ENCODE results near the gene DDHD1.

GRCh38 chr14:52996493-52996892 is 156.6 kb downstream of the DDHD1 start:
- TF ChIP-seq, protein P1, sequence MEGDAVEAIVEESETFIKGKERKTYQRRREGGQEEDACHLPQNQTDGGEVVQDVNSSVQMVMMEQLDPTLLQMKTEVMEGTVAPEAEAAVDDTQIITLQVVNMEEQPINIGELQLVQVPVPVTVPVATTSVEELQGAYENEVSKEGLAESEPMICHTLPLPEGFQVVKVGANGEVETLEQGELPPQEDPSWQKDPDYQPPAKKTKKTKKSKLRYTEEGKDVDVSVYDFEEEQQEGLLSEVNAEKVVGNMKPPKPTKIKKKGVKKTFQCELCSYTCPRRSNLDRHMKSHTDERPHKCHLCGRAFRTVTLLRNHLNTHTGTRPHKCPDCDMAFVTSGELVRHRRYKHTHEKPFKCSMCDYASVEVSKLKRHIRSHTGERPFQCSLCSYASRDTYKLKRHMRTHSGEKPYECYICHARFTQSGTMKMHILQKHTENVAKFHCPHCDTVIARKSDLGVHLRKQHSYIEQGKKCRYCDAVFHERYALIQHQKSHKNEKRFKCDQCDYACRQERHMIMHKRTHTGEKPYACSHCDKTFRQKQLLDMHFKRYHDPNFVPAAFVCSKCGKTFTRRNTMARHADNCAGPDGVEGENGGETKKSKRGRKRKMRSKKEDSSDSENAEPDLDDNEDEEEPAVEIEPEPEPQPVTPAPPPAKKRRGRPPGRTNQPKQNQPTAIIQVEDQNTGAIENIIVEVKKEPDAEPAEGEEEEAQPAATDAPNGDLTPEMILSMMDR (IDR thresholded peaks at IDR 0.05) = no peak
- TF ChIP-seq POLR2A (IDR thresholded peaks at IDR 0.05) = no peak

Measured in adrenal gland (tissue), 5 donors.